Panc1 (cell line): Measurements from ENCODE around the gene UGT1A10. TPM values are rescaled to one million over a fixed set of nuclear protein-coding genes. Genes with fewer than 3 reads are reported as not detected.

Experiments used
- ATAC-seq: fragments of 200-7000 bp; cut with Tn5 transposase; 2 replicates; pipeline ENCODE4 v1.9.1; 2020; ENCODE audit warnings: mild to moderate bottlenecking, moderate library complexity
- BruUV-seq: library from RNA; stranded (reverse); fragments of 400-500 nt; replicated peaks from 2 replicates; lab custom pipeline; 2021; lab: Mats Ljungman, UMichigan
- CTCF ChIA-PET: fragments of 300-600 bp; sonication (Branson Sonifier 250); formaldehyde crosslinking; loops from one replicate; lab custom pipeline; 2022; ENCODE audit warnings: antibody characterized with exemption; lab: Charles Lee
- POLR2A ChIA-PET: fragments of 300-600 bp; sonication (Branson Sonifier 250); formaldehyde crosslinking; loops from one replicate; lab custom pipeline; 2022; ENCODE audit warnings: antibody characterized with exemption; lab: Charles Lee
- DNase-seq: peaks from one replicate; pipeline ENCODE4 v3.0.0-alpha.2; 2010; ENCODE audit warnings: low read depth, low spot score
- H3K27ac ChIP-seq: 2 replicates; pipeline ENCODE4 v1.5.1; 2011; ENCODE audit warnings: mild to moderate bottlenecking, low read length, inconsistent platforms
- H3K27me3 ChIP-seq: fragments of 200-500 bp; sonication (Bioruptor generic); 2 replicates; pipeline ENCODE4 v1.6.0; 2014; ENCODE audit warnings: low read length, inconsistent platforms; ENCODE audit not compliant: control insufficient read depth, insufficient read depth
- H3K36me3 ChIP-seq: fragments of 200-500 bp; sonication (Bioruptor generic); 2 replicates; pipeline ENCODE4 v1.5.1; 2014; ENCODE audit warnings: inconsistent platforms, mild to moderate bottlenecking, low read length, moderate library complexity; ENCODE audit not compliant: control insufficient read depth, insufficient read depth
- H3K4me1 ChIP-seq: 2 replicates; pipeline ENCODE4 v1.5.1; 2011; ENCODE audit warnings: inconsistent platforms, mild to moderate bottlenecking, low read length, moderate library complexity; ENCODE audit not compliant: control insufficient read depth, insufficient read depth
- H3K4me3 ChIP-seq, 2 experiments: 2 replicates each; pipeline ENCODE4 v1.5.1; 2011 to 2012; ENCODE audit warnings: low read depth in 2 of 2, low read length in 2 of 2, mild to moderate bottlenecking in 2 of 2, inconsistent platforms in 1 of 2, moderate library complexity in 1 of 2
- H3K9me3 ChIP-seq: fragments of 200-500 bp; sonication (Bioruptor generic); 2 replicates; pipeline ENCODE4 v1.5.1; 2014; ENCODE audit warnings: low read depth, mild to moderate bottlenecking, inconsistent platforms, low read length, moderate library complexity; ENCODE audit not compliant: control insufficient read depth, insufficient read depth
- POLR2AphosphoS5 ChIP-seq: IDR thresholded peaks from 2 replicates; pipeline ENCODE4 v1.6.1; 2012; ENCODE audit warnings: mild to moderate bottlenecking, low read depth, low read length, moderate library complexity
- SIN3A ChIP-seq: IDR thresholded peaks from 2 replicates; pipeline ENCODE4 v1.6.1; 2012; ENCODE audit warnings: low read depth, mild to moderate bottlenecking, low read length, moderate library complexity, borderline replicate concordance; ENCODE audit not compliant: insufficient read depth
- TCF7L2 ChIP-seq: IDR thresholded peaks from 2 replicates; pipeline ENCODE4 v1.6.1; 2011; ENCODE audit warnings: mild to moderate bottlenecking, low read depth, low read length, inconsistent platforms
- in situ Hi-C: cut with HindIII; loops from 2 replicates; pipeline ENCODE4 v1.10.0; 2016; ENCODE audit warnings: low sequenced_read_pairs, low pct_unique_long_range_greater_than_20kb
- intact Hi-C: fragments of 100-400 bp; cut with micrococcal nuclease; formaldehyde crosslinking; loops from one replicate; pipeline ENCODE4 v1.10.0; 2022; ENCODE audit not compliant: unreplicated experiment
- total RNA-seq: library from RNA; stranded (reverse); gene quantifications from one replicate; pipeline ENCODE4 v1.2.1, GENCODE V29; 2021; ENCODE audit not compliant: unreplicated experiment
- TF ChIP-seq, protein P1 (sequence below): fragments of 450-650 bp; IDR thresholded peaks from 2 replicates; pipeline ENCODE4 v1.5.1; 2017; ENCODE audit warnings: mild to moderate bottlenecking
- TF ChIP-seq, protein P2 (sequence below), 2 experiments: IDR thresholded peaks; 2 replicates each; pipeline ENCODE4 v1.6.1; 2011 to 2012; ENCODE audit warnings: low read depth in 2 of 2, control low read depth in 1 of 2, low read length in 1 of 2, mild to moderate bottlenecking in 1 of 2, moderate library complexity in 1 of 2; ENCODE audit not compliant: insufficient read depth in 1 of 2

UGT1A10 gene
- total RNA-seq, 1 experiment from 2014 or later, result not detected

- Histone ChIP-seq H3K27ac (no peak overlapping the region), H3K36me3 (no peaks in the 10 kb centered on the region), H3K4me3 (no peak overlapping the region), H3K4me1 (no peaks in the 10 kb centered on the region), H3K27me3 (no peaks in the 10 kb centered on the region), H3K9me3 (no peaks in the 10 kb centered on the region)
- BruUV-seq, result no TSS peak
- POLR2A ChIA-PET, result no interaction called here
- intact Hi-C loops (no loop called here), in situ Hi-C loops (no loop called here)
- ATAC-seq (no peak), DNase-seq (no peak)
- no peak for TF ChIP-seq POLR2AphosphoS5
- no peak for TF ChIP-seq SIN3A
- TF ChIP-seq, protein P1, sequence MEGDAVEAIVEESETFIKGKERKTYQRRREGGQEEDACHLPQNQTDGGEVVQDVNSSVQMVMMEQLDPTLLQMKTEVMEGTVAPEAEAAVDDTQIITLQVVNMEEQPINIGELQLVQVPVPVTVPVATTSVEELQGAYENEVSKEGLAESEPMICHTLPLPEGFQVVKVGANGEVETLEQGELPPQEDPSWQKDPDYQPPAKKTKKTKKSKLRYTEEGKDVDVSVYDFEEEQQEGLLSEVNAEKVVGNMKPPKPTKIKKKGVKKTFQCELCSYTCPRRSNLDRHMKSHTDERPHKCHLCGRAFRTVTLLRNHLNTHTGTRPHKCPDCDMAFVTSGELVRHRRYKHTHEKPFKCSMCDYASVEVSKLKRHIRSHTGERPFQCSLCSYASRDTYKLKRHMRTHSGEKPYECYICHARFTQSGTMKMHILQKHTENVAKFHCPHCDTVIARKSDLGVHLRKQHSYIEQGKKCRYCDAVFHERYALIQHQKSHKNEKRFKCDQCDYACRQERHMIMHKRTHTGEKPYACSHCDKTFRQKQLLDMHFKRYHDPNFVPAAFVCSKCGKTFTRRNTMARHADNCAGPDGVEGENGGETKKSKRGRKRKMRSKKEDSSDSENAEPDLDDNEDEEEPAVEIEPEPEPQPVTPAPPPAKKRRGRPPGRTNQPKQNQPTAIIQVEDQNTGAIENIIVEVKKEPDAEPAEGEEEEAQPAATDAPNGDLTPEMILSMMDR, result no peak
- TF ChIP-seq TCF7L2, result no peak
- TF ChIP-seq, protein P2, sequence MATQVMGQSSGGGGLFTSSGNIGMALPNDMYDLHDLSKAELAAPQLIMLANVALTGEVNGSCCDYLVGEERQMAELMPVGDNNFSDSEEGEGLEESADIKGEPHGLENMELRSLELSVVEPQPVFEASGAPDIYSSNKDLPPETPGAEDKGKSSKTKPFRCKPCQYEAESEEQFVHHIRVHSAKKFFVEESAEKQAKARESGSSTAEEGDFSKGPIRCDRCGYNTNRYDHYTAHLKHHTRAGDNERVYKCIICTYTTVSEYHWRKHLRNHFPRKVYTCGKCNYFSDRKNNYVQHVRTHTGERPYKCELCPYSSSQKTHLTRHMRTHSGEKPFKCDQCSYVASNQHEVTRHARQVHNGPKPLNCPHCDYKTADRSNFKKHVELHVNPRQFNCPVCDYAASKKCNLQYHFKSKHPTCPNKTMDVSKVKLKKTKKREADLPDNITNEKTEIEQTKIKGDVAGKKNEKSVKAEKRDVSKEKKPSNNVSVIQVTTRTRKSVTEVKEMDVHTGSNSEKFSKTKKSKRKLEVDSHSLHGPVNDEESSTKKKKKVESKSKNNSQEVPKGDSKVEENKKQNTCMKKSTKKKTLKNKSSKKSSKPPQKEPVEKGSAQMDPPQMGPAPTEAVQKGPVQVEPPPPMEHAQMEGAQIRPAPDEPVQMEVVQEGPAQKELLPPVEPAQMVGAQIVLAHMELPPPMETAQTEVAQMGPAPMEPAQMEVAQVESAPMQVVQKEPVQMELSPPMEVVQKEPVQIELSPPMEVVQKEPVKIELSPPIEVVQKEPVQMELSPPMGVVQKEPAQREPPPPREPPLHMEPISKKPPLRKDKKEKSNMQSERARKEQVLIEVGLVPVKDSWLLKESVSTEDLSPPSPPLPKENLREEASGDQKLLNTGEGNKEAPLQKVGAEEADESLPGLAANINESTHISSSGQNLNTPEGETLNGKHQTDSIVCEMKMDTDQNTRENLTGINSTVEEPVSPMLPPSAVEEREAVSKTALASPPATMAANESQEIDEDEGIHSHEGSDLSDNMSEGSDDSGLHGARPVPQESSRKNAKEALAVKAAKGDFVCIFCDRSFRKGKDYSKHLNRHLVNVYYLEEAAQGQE (IDR thresholded peaks at IDR 0.05; ENCODE audit: insufficient read depth in 1 of 2, low read depth in 2 of 2, low read length in 1 of 2), result no peak
- CTCF ChIA-PET, result no interaction called here
Observed at GRCh38 chr2:233673896-233674295, 37.6 kb downstream of the UGT1A10 start.

DNA sequence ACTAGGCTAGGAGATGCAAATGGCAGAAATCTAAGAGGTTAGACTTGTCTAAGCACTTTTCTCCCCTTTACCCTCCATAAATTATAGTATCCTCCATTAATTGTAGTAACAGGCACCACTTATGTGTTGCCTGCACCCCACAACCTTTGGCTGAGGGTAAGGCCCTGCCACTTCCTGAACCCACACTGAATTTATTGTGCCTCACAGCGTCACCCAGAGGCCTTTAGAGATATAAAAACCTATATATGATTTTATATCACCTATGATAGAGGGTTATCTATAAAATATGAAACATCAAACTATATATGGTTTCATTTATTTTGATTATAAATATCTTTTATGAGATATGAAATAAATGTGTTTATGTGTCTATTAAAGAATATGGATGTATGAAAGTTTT, 38.1 kb downstream of the UGT1A10 start:
- H3K27ac ChIP-seq, result no peak overlapping the region
- intact Hi-C loops, result no loop called here
- TF ChIP-seq SIN3A (no peak), TCF7L2 (no peak)
- TF ChIP-seq, protein P2 (IDR thresholded peaks at IDR 0.05; ENCODE audit: insufficient read depth in 1 of 2, low read depth in 2 of 2, low read length in 1 of 2), result no peak
- no peaks in the 10 kb centered on the region for H3K9me3 ChIP-seq
- POLR2A ChIA-PET, result no interaction called here
- no peak overlapping the region for H3K4me3 ChIP-seq
- no peaks in the 10 kb centered on the region for H3K27me3 ChIP-seq
- H3K36me3 ChIP-seq, result no peaks in the 10 kb centered on the region
- CTCF ChIA-PET, result no interaction called here
- DNase-seq, result no peak
- no peaks in the 10 kb centered on the region for H3K4me1 ChIP-seq
- no TSS peak for BruUV-seq
- ATAC-seq, result no peak
- in situ Hi-C loops, result no loop called here
